IMR-90 (cell line): Measurements from ENCODE around the gene PPFIA2.

ENCODE experiments used
- BHLHE40 ChIP-seq: fragments of 150-350 bp; IDR thresholded peaks from 2 replicates; pipeline ENCODE4 v1.6.1; 2016; ENCODE audit warnings: mild to moderate bottlenecking, low read depth, low read length
- CEBPB ChIP-seq: IDR thresholded peaks from 2 replicates; pipeline ENCODE4 v1.6.1; 2012; ENCODE audit warnings: low read depth, low read length, improper control_type of control experiment
- CHD1 ChIP-seq: IDR thresholded peaks from 2 replicates; pipeline ENCODE4 v1.6.1; 2012; ENCODE audit warnings: low read depth, low read length, improper control_type of control experiment
- FOS ChIP-seq: fragments of 150-350 bp; IDR thresholded peaks from 2 replicates; pipeline ENCODE4 v1.6.1; 2016; ENCODE audit warnings: low read depth, low read length
- MAFK ChIP-seq: IDR thresholded peaks from 2 replicates; pipeline ENCODE4 v1.6.1; 2012; ENCODE audit warnings: low read depth, low read length, improper control_type of control experiment
- MXI1 ChIP-seq: IDR thresholded peaks from 2 replicates; pipeline ENCODE4 v1.6.1; 2012; ENCODE audit warnings: low read depth, mild to moderate bottlenecking, low read length, moderate library complexity, borderline replicate concordance
- POLR2A ChIP-seq: IDR thresholded peaks from 2 replicates; pipeline ENCODE4 v1.6.1; 2012; ENCODE audit warnings: mild to moderate bottlenecking, low read depth, low read length
- RAD21 ChIP-seq: IDR thresholded peaks from 2 replicates; pipeline ENCODE4 v1.6.1; 2012; ENCODE audit warnings: low read length, improper control_type of control experiment
- RFX5 ChIP-seq: IDR thresholded peaks from 2 replicates; pipeline ENCODE4 v1.8.0; 2012; ENCODE audit warnings: low read depth, mild to moderate bottlenecking, low read length, moderate library complexity
- TF ChIP-seq, protein P1 (sequence below): conservative IDR thresholded peaks from 2 replicates; pipeline ENCODE4 v1.5.1; 2012; ENCODE audit warnings: mild to moderate bottlenecking, low read depth, low read length, improper control_type of control experiment
- TF ChIP-seq, protein P2 (sequence below): fragments of 150-350 bp; IDR thresholded peaks from 2 replicates; pipeline ENCODE4 v1.6.1; 2017; ENCODE audit warnings: mild to moderate bottlenecking, antibody characterized with exemption, low read length, low read depth

DNA sequence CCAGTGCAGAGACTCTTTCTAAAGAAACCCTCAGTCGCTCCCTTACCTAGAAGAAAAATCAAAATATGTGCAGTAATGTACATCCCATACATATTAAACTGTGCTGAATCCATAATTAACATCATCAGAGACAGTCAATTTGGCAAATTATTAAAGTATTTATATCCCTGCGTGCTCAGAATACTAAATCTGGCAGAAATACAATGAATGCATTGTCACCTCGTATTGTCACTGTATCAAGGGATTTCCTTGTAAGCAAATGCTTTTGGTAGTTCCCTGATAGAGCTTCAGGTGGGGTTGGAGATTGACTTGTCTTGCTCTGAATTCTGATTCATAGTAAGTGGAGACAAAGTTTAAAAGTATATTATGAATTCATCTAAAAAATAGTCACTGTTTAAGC, 319.1 kb downstream of the PPFIA2 start:
- TF ChIP-seq MXI1 (no peak), CHD1 (no peak), CEBPB (no peak), POLR2A (no peak), BHLHE40 (no peak), FOS (no peak), RFX5 (no peak), RAD21 (no peak), MAFK (no peak)
- TF ChIP-seq, protein P1, sequence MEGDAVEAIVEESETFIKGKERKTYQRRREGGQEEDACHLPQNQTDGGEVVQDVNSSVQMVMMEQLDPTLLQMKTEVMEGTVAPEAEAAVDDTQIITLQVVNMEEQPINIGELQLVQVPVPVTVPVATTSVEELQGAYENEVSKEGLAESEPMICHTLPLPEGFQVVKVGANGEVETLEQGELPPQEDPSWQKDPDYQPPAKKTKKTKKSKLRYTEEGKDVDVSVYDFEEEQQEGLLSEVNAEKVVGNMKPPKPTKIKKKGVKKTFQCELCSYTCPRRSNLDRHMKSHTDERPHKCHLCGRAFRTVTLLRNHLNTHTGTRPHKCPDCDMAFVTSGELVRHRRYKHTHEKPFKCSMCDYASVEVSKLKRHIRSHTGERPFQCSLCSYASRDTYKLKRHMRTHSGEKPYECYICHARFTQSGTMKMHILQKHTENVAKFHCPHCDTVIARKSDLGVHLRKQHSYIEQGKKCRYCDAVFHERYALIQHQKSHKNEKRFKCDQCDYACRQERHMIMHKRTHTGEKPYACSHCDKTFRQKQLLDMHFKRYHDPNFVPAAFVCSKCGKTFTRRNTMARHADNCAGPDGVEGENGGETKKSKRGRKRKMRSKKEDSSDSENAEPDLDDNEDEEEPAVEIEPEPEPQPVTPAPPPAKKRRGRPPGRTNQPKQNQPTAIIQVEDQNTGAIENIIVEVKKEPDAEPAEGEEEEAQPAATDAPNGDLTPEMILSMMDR, result no peak
- TF ChIP-seq, protein P2, sequence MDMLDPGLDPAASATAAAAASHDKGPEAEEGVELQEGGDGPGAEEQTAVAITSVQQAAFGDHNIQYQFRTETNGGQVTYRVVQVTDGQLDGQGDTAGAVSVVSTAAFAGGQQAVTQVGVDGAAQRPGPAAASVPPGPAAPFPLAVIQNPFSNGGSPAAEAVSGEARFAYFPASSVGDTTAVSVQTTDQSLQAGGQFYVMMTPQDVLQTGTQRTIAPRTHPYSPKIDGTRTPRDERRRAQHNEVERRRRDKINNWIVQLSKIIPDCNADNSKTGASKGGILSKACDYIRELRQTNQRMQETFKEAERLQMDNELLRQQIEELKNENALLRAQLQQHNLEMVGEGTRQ, result no peak
